ENCODE results near the gene CPT1B. TPM values are rescaled to one million over a fixed set of nuclear protein-coding genes. Genes with fewer than 3 reads are reported as not detected.

The CPT1B gene
- total and polyA plus RNA-seq, 2 of the 8 experiments (the other 6 are each of a cell fraction or from before 2014, with no cell fraction given), result 34.2 to 36.2 TPM

- TF ChIP-seq HDAC2 (IDR thresholded peaks at IDR 0.05; ENCODE audit: borderline replicate concordance in 1 of 2, low read depth in 2 of 2, low read length in 2 of 2) (no peak), POLR2A (IDR thresholded peaks at IDR 0.05; ENCODE audit: control extremely low read depth in 1 of 2, low read depth in 2 of 2, low read length in 2 of 2) (no peak)
These were observed 29.9 kb downstream of the CPT1B start (continued) for GRCh38 chr22:50548040-50548920.
